Measurements from ENCODE around the gene LAMTOR2. TPM values are rescaled to one million over a fixed set of nuclear protein-coding genes. Genes with fewer than 3 reads are reported as not detected.

The LAMTOR2 gene
- total and polyA plus RNA-seq, 2 experiments from 2014 or later = 67.3 to 108 TPM

DNA sequence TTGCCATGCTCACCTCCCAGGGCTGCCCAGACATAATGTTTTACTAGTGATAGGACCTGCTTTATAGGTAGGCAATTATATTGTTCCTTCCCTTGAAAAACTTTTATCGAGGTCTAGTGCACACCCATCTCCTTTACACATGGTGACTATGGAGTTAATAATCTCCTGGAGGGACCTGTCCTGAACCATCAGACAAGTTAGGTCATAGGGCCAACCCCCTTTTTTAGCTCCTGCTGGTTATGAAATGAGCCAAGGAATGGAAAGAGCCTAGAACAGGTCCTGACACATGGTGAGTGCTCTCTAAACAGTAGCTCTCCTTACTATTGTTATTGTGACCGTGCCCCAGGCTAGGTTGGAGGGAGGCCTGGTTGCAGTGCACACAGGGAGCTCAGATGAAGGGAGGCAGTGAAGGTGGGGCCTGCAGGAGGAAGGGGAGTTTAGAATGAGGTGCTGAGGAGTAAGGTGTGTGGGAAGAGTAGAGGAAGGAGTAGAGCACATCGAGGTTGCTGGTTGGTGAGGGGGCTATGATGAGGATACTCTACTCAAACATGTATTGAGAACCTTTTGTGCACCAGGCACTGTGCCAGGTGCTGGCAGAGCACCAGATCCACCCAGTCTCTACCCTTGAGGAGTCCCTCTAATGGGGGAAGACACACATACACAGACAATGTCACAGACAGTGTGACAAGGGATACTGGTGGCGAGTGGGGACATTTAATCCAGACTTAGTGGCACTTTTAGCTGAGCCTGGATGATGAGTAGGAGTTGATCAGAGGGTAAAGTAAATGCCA is 45.8 kb downstream of the LAMTOR2 start:
- Mint-ChIP-seq H3K27ac (no peak overlapping the region; the same call in 1 of the 2 replicates), H3K9me3 (no peaks in the 10 kb centered on the region; the same call in 2 of the 3 replicates), H3K4me3 (no peak overlapping the region; the same call in 2 of the 3 replicates), H3K36me3 (ENCODE audit: low read depth) (no peaks in the 10 kb centered on the region; the same call in 2 of the 3 replicates), H3K4me1 (peaks cover 49% of the 10 kb centered on the region), H3K27me3 (ENCODE audit: insufficient read depth, low read depth, poor library complexity) (peaks cover 25% of the 10 kb centered on the region)
- peaks cover 25% of the 10 kb centered on the region for H3K4me1 ChIP-seq (ENCODE audit: insufficient read depth)
- H3K27ac ChIP-seq (ENCODE audit: low read depth) = no peak overlapping the region
- no peaks in the 10 kb centered on the region for H3K79me2 ChIP-seq (replicated peaks; ENCODE audit: insufficient read depth)
- no peaks in the 10 kb centered on the region for H3K27me3 ChIP-seq (ENCODE audit: insufficient read depth)
- ATAC-seq (no peak), DNase-seq (ENCODE audit: low spot score) (no peak)
- H3K36me3 ChIP-seq (ENCODE audit: insufficient read depth) = no peaks in the 10 kb centered on the region
- H3K4me3 ChIP-seq = no peak overlapping the region
- TF ChIP-seq, protein P1, sequence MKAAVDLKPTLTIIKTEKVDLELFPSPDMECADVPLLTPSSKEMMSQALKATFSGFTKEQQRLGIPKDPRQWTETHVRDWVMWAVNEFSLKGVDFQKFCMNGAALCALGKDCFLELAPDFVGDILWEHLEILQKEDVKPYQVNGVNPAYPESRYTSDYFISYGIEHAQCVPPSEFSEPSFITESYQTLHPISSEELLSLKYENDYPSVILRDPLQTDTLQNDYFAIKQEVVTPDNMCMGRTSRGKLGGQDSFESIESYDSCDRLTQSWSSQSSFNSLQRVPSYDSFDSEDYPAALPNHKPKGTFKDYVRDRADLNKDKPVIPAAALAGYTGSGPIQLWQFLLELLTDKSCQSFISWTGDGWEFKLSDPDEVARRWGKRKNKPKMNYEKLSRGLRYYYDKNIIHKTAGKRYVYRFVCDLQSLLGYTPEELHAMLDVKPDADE (IDR thresholded peaks at IDR 0.05) = no peak
- TF ChIP-seq POLR2AphosphoS5 (IDR thresholded peaks at IDR 0.05; ENCODE audit: low read depth) = no peak
- TF ChIP-seq NANOG (IDR thresholded peaks at IDR 0.05; ENCODE audit: borderline replicate concordance) = no peak
- no peak for TF ChIP-seq ZNF331 (CRISPR knock-in tag; IDR thresholded peaks at IDR 0.05; ENCODE audit: low read depth)
- TF ChIP-seq, protein P2, sequence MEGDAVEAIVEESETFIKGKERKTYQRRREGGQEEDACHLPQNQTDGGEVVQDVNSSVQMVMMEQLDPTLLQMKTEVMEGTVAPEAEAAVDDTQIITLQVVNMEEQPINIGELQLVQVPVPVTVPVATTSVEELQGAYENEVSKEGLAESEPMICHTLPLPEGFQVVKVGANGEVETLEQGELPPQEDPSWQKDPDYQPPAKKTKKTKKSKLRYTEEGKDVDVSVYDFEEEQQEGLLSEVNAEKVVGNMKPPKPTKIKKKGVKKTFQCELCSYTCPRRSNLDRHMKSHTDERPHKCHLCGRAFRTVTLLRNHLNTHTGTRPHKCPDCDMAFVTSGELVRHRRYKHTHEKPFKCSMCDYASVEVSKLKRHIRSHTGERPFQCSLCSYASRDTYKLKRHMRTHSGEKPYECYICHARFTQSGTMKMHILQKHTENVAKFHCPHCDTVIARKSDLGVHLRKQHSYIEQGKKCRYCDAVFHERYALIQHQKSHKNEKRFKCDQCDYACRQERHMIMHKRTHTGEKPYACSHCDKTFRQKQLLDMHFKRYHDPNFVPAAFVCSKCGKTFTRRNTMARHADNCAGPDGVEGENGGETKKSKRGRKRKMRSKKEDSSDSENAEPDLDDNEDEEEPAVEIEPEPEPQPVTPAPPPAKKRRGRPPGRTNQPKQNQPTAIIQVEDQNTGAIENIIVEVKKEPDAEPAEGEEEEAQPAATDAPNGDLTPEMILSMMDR (conservative IDR thresholded peaks at IDR 0.05; ENCODE audit: low read depth in 2 of 2) = no peak
- no peak for TF ChIP-seq EZH2phosphoT487 (IDR thresholded peaks at IDR 0.05; ENCODE audit: unreplicated experiment)
- TF ChIP-seq STAT1 (IDR thresholded peaks at IDR 0.05; ENCODE audit: unreplicated experiment) = no peak
- TF ChIP-seq CREB1 (CRISPR knock-in tag; IDR thresholded peaks at IDR 0.05; ENCODE audit: low read depth) = no peak
- TF ChIP-seq, protein P3, sequence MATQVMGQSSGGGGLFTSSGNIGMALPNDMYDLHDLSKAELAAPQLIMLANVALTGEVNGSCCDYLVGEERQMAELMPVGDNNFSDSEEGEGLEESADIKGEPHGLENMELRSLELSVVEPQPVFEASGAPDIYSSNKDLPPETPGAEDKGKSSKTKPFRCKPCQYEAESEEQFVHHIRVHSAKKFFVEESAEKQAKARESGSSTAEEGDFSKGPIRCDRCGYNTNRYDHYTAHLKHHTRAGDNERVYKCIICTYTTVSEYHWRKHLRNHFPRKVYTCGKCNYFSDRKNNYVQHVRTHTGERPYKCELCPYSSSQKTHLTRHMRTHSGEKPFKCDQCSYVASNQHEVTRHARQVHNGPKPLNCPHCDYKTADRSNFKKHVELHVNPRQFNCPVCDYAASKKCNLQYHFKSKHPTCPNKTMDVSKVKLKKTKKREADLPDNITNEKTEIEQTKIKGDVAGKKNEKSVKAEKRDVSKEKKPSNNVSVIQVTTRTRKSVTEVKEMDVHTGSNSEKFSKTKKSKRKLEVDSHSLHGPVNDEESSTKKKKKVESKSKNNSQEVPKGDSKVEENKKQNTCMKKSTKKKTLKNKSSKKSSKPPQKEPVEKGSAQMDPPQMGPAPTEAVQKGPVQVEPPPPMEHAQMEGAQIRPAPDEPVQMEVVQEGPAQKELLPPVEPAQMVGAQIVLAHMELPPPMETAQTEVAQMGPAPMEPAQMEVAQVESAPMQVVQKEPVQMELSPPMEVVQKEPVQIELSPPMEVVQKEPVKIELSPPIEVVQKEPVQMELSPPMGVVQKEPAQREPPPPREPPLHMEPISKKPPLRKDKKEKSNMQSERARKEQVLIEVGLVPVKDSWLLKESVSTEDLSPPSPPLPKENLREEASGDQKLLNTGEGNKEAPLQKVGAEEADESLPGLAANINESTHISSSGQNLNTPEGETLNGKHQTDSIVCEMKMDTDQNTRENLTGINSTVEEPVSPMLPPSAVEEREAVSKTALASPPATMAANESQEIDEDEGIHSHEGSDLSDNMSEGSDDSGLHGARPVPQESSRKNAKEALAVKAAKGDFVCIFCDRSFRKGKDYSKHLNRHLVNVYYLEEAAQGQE (IDR thresholded peaks at IDR 0.05; ENCODE audit: unreplicated experiment) = no peak
- TF ChIP-seq EZH2 (IDR thresholded peaks at IDR 0.05; ENCODE audit: low read depth, unreplicated experiment) = no peak
- TF ChIP-seq ZNF114 (CRISPR knock-in tag; IDR thresholded peaks at IDR 0.05) = no peak
- TF ChIP-seq, protein P4, sequence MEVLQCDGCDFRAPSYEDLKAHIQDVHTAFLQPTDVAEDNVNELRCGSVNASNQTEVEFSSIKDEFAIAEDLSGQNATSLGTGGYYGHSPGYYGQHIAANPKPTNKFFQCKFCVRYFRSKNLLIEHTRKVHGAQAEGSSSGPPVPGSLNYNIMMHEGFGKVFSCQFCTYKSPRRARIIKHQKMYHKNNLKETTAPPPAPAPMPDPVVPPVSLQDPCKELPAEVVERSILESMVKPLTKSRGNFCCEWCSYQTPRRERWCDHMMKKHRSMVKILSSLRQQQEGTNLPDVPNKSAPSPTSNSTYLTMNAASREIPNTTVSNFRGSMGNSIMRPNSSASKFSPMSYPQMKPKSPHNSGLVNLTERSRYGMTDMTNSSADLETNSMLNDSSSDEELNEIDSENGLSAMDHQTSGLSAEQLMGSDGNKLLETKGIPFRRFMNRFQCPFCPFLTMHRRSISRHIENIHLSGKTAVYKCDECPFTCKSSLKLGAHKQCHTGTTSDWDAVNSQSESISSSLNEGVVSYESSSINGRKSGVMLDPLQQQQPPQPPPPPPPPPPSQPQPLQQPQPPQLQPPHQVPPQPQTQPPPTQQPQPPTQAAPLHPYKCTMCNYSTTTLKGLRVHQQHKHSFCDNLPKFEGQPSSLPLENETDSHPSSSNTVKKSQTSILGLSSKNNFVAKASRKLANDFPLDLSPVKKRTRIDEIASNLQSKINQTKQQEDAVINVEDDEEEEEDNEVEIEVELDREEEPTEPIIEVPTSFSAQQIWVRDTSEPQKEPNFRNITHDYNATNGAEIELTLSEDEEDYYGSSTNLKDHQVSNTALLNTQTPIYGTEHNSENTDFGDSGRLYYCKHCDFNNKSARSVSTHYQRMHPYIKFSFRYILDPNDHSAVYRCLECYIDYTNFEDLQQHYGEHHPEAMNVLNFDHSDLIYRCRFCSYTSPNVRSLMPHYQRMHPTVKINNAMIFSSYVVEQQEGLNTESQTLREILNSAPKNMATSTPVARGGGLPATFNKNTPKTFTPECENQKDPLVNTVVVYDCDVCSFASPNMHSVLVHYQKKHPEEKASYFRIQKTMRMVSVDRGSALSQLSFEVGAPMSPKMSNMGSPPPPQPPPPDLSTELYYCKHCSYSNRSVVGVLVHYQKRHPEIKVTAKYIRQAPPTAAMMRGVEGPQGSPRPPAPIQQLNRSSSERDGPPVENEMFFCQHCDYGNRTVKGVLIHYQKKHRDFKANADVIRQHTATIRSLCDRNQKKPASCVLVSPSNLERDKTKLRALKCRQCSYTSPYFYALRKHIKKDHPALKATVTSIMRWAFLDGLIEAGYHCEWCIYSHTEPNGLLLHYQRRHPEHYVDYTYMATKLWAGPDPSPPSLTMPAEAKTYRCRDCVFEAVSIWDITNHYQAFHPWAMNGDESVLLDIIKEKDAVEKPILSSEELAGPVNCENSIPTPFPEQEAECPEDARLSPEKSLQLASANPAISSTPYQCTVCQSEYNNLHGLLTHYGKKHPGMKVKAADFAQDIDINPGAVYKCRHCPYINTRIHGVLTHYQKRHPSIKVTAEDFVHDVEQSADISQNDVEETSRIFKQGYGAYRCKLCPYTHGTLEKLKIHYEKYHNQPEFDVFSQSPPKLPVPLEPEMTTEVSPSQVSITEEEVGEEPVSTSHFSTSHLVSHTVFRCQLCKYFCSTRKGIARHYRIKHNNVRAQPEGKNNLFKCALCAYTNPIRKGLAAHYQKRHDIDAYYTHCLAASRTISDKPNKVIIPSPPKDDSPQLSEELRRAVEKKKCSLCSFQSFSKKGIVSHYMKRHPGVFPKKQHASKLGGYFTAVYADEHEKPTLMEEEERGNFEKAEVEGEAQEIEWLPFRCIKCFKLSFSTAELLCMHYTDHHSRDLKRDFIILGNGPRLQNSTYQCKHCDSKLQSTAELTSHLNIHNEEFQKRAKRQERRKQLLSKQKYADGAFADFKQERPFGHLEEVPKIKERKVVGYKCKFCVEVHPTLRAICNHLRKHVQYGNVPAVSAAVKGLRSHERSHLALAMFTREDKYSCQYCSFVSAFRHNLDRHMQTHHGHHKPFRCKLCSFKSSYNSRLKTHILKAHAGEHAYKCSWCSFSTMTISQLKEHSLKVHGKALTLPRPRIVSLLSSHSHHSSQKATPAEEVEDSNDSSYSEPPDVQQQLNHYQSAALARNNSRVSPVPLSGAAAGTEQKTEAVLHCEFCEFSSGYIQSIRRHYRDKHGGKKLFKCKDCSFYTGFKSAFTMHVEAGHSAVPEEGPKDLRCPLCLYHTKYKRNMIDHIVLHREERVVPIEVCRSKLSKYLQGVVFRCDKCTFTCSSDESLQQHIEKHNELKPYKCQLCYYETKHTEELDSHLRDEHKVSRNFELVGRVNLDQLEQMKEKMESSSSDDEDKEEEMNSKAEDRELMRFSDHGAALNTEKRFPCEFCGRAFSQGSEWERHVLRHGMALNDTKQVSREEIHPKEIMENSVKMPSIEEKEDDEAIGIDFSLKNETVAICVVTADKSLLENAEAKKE (CRISPR knock-in tag; IDR thresholded peaks at IDR 0.05) = no peak
- no peak for TF ChIP-seq JUNB (IDR thresholded peaks at IDR 0.05; ENCODE audit: unreplicated experiment)
- H4K20me1 ChIP-seq (replicated peaks; ENCODE audit: insufficient read depth) = 0 out of 2 replicates have a peak, but pooled peaks cover 6% of the 10 kb centered on the region
- H2AFZ ChIP-seq = no peak overlapping the region
- no peak overlapping the region for H3K4me2 ChIP-seq
- H3F3A ChIP-seq (replicated peaks; ENCODE audit: low read depth) = peaks cover 14% of the 10 kb centered on the region
- H3K9me2 ChIP-seq (ENCODE audit: insufficient read depth) = no peaks in the 10 kb centered on the region
